DMS53 (cell line): ENCODE data around the gene RMC1.
"Not testable (repeated sequence)": the region's sequence is repeated elsewhere in the genome, so short reads cannot be mapped to it uniquely, and the experiment has no call there.

Source experiments
- DNase-seq: peaks from one replicate; lab custom pipeline; 2025; lab: John Stamatoyannopoulos, UW

Gene RMC1

GRCh38 chr18:23532848-23533247 is 29.5 kb downstream of the RMC1 start:
- no peak for DNase-seq

- DNase-seq, result no peak
Observed at GRCh38 chr18:23534276-23534675, 31.0 kb downstream of the RMC1 start.

GRCh38 chr18:23536204-23536603 is 32.9 kb downstream of the RMC1 start:
- no peak for DNase-seq

GRCh38 chr18:23537274-23537673 is 34.0 kb downstream of the RMC1 start:
- DNase-seq, result no peak

- no peak for DNase-seq
Observed at GRCh38 chr18:23538001-23538400, 34.7 kb downstream of the RMC1 start.

- DNase-seq, result no peak
Observed at GRCh38 chr18:23538870-23539269, 35.6 kb downstream of the RMC1 start.

GRCh38 chr18:23539296-23539695 is 36.0 kb downstream of the RMC1 start:
- no peak for DNase-seq

- DNase-seq, result no peak
Observed at GRCh38 chr18:23539911-23540525, 36.7 kb downstream of the RMC1 start.

- no peak for DNase-seq
Observed at GRCh38 chr18:23540867-23541266, 37.6 kb downstream of the RMC1 start.

GRCh38 chr18:23541349-23542093 is 38.2 kb downstream of the RMC1 start:
- no peak for DNase-seq

GRCh38 chr18:23542461-23542860 is 39.1 kb downstream of the RMC1 start:
- no peak for DNase-seq

GRCh38 chr18:23545247-23545789 is 42.0 kb downstream of the RMC1 start:
- DNase-seq, result no peak

GRCh38 chr18:23547306-23547705 is 44.0 kb downstream of the RMC1 start:
- DNase-seq, result peak; percentile 18

GRCh38 chr18:23547846-23548245 is 44.5 kb downstream of the RMC1 start:
- peak; percentile 6 for DNase-seq

- DNase-seq, result no peak
Observed at GRCh38 chr18:23548275-23548674, 45.0 kb downstream of the RMC1 start.

- no peak for DNase-seq
Observed at GRCh38 chr18:23548719-23549118, 45.4 kb downstream of the RMC1 start.

- peak; percentile 18 for DNase-seq
Observed at GRCh38 chr18:23550898-23551297, 47.6 kb downstream of the RMC1 start.

GRCh38 chr18:23551978-23552377 is 48.7 kb downstream of the RMC1 start:
- DNase-seq, result no peak

- DNase-seq, result no peak
Observed at GRCh38 chr18:23552505-23552904, 49.2 kb downstream of the RMC1 start.

- DNase-seq, result no peak
Observed at GRCh38 chr18:23553887-23554286, 50.6 kb downstream of the RMC1 start.

GRCh38 chr18:23556145-23556780 is 53.0 kb downstream of the RMC1 start:
- no peak for DNase-seq

GRCh38 chr18:23557511-23557910 is 54.2 kb downstream of the RMC1 start:
- DNase-seq, result not testable (repeated sequence)

GRCh38 chr18:23560186-23560585 is 56.9 kb downstream of the RMC1 start:
- no peak for DNase-seq
